ENCODE measurements around the gene UQCC2.

Gene UQCC2

DNA sequence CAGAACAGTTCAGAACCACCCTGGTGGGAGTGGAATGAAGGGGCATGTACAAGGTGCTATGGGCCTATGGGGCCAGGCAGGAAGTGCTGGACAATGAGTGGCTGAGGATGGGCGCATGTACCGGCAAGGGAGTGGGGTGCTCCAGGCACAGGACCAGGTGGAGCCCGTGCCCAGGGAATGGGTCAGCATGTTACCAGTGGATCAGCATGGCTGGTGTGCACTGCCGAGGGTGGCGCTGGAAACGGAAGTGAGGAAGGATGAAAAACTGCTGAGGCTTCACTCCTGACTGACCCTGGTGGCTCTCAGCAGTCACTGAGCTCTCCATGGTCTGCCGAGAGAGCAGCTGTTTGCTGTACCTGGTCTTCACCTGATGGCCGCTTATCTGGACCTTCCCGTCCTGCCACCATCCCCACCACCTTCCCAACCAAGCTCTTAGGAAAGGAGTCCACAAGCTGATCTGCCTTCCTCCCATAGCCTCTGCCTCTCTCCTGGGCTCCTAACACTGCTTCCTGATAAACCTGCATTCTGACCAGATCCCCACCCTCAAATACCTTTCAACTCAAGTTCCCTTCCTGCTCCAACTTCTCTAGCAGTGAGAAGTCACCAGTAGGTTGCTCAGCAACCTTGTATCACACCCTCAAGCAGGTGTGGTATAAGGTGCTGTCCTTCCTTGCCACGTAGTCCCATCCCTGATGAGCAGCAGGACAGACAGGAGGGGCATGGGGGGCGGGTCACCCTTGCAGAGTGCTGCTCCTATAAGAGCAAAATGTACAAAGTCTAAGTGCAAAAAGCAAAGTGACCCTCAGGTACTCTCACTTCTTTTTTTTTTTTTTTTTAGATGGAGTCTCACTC, 7.1 kb downstream of the UQCC2 start:
- Mint-ChIP-seq H3K4me1 (peaks cover 6% of the 10 kb centered on the region), H3K4me3 (no peak overlapping the region), H3K36me3 (ENCODE audit: insufficient read depth) (peaks cover 4% of the 10 kb centered on the region), H3K27me3 (no peaks in the 10 kb centered on the region), H3K27ac (ENCODE audit: low read depth) (no peak overlapping the region), H3K9me3 (no peaks in the 10 kb centered on the region)
- no peak for DNase-seq (ENCODE audit: low spot score in 2 of 2)
- no peak for ATAC-seq (replicated peaks; ENCODE audit: extremely low read depth, poor library complexity, severe bottlenecking)

DNA sequence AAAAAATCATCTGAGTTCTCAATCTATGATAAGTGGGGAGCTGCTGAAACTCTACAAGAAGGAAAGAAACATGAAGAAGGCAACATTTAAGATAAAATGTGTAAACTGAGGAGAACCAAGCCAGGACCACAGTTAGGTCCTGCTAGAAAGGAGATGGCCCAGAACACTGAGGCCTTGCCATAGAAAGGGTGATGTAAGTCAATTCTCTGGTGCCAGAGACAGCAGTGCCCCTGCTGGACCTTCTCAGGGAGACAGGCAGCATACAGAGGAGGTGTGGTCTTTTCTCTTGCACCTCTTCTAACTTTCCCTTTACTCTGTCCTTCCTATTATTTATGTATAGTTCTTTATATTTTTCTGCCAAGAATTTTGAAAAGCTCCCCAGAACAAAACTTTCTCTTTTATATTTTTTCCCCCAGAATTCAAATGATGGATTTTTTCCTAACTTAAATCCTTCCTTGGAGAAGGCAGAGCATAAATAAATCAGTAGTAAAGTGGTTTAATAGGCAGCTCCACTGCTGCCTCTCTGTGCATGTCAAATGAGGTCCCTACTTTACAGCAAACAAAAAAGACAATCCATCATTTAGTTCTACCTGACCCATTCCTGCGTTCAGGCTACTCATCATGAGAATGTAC, 9.0 kb downstream of the UQCC2 start:
- Mint-ChIP-seq H3K4me1 (peaks cover 6% of the 10 kb centered on the region), H3K4me3 (no peak overlapping the region), H3K27ac (ENCODE audit: low read depth) (no peak overlapping the region), H3K36me3 (ENCODE audit: insufficient read depth) (peaks cover 6% of the 10 kb centered on the region), H3K9me3 (no peaks in the 10 kb centered on the region), H3K27me3 (no peaks in the 10 kb centered on the region)
- DNase-seq (ENCODE audit: low spot score in 2 of 2) (no peak), ATAC-seq (replicated peaks; ENCODE audit: extremely low read depth, poor library complexity, severe bottlenecking) (no peak)

DNA sequence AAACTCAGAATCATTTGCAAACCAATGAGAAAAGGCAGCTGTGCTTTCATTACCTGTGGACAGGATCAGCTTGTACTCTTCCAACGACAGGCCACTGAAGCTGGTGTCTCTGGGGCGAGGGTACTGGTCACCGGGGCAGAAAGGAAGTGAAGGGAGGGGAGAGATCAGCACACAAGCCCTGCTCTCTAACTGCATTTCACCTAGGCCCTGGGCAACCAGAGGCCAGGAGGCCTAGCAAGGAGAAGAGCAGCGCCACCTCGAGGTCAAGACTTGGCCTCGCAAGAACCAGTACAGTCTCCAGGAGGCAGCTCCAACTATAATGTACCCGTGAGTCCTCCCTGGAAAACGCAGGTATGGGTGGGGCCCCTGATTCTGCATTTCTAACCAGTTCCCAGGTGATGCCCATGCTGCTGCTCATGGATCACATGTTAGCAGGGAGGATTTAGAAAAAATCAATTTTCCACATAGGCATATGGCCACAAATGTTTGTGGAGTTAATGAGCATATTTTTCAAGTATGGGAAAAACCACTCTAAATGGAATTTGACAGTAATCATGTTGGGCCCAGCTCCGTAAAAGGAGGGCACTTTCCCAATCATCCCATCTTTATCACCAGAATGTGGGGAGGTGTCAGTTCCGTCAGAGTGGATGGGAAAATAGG, 11.0 kb downstream of the UQCC2 start:
- peak; percentile 36 to 50 for DNase-seq (ENCODE audit: low spot score in 2 of 2)
- H3K4me1 Mint-ChIP-seq, result no peaks in the 10 kb centered on the region
- H3K27me3 Mint-ChIP-seq, result no peaks in the 10 kb centered on the region
- H3K4me3 Mint-ChIP-seq, result no peak overlapping the region
- ATAC-seq (replicated peaks; ENCODE audit: extremely low read depth, poor library complexity, severe bottlenecking), result peak; percentile 56
- no peaks in the 10 kb centered on the region for H3K9me3 Mint-ChIP-seq
- peaks cover 11% of the 10 kb centered on the region for H3K36me3 Mint-ChIP-seq (ENCODE audit: insufficient read depth)
- H3K27ac Mint-ChIP-seq (ENCODE audit: low read depth), result no peak overlapping the region

DNA sequence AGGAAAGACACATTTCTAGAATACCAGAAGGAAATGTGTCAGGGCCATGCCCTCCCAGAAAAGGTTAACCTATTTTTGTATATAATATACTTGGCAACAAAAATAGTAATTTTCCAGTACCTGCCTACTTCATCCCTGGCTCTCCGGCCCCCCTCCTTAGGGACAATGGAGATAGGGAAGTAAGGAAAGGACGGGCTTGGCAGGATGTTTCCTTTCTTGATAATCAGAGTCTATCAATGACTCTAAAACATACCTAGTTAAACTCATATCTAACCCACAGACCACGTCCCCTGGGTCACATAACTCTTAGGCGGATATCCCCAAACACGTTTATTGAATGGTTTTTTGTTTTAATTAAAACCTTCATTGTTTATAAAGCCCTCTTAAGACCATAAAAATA, 11.8 kb downstream of the UQCC2 start:
- H3K36me3 Mint-ChIP-seq (ENCODE audit: insufficient read depth), result peaks cover 11% of the 10 kb centered on the region

DNA sequence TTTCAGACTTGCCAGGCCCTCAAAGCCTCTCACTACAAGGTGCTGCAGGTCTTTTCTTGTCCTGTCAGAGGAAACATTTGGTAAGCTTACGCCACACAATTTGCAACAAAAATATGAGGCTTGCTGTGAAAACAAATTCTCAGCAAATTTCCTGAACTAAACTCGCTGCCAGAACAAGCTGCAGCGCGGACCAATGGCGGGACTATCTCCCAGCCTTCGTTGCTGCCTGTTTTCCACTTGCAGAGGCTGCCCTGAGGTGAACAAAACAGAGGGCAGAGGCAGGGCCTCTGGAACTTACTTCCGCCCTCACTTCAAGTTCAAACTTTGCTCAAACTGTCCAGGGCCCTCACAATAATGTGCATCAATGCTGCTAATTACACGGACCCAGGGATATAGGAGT, 12.4 kb downstream of the UQCC2 start:
- no peaks in the 10 kb centered on the region for H3K27me3 Mint-ChIP-seq
- H3K9me3 Mint-ChIP-seq, result no peaks in the 10 kb centered on the region
- no peak overlapping the region for H3K27ac Mint-ChIP-seq (ENCODE audit: low read depth)
- H3K4me1 Mint-ChIP-seq, result no peaks in the 10 kb centered on the region
- H3K36me3 Mint-ChIP-seq (ENCODE audit: insufficient read depth), result peaks cover 12% of the 10 kb centered on the region
- no peak for ATAC-seq (replicated peaks; ENCODE audit: extremely low read depth, poor library complexity, severe bottlenecking)
- H3K4me3 Mint-ChIP-seq, result no peak overlapping the region
- DNase-seq (ENCODE audit: low spot score in 2 of 2), result no peak

More for the DNA sequence above, 11.8 kb downstream of the UQCC2 start:
- ATAC-seq (replicated peaks; ENCODE audit: extremely low read depth, poor library complexity, severe bottlenecking) (no peak), DNase-seq (ENCODE audit: low spot score in 2 of 2) (no peak)
- Mint-ChIP-seq H3K27me3 (no peaks in the 10 kb centered on the region), H3K9me3 (no peaks in the 10 kb centered on the region), H3K4me3 (no peak overlapping the region), H3K27ac (ENCODE audit: low read depth) (no peak overlapping the region), H3K4me1 (no peaks in the 10 kb centered on the region)

DNA sequence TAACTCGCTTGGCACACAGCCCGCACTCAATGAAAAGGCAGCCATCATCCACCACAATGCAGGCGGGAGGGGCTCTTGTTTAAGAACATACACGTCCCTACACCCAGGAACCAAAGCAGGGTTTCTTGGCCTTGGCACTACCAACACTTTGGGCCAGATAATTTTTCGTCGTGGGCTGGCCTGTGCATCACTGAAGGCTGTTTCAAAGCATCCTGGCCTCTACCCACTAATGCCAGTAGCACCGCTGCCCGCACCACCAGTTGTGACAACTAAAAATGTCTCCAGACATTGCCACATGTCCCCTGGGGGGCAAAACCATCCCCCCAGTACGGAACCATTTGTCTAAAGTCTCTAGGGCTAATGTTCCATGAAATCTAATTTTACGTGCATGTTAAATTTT, 13.0 kb downstream of the UQCC2 start:
- Mint-ChIP-seq H3K27ac (ENCODE audit: low read depth) (no peak overlapping the region), H3K9me3 (no peaks in the 10 kb centered on the region), H3K27me3 (no peaks in the 10 kb centered on the region), H3K4me1 (no peaks in the 10 kb centered on the region), H3K36me3 (ENCODE audit: insufficient read depth) (peaks cover 12% of the 10 kb centered on the region), H3K4me3 (no peak overlapping the region)
- no peak for ATAC-seq (replicated peaks; ENCODE audit: extremely low read depth, poor library complexity, severe bottlenecking)
- DNase-seq (ENCODE audit: low spot score in 2 of 2), result no peak

DNA sequence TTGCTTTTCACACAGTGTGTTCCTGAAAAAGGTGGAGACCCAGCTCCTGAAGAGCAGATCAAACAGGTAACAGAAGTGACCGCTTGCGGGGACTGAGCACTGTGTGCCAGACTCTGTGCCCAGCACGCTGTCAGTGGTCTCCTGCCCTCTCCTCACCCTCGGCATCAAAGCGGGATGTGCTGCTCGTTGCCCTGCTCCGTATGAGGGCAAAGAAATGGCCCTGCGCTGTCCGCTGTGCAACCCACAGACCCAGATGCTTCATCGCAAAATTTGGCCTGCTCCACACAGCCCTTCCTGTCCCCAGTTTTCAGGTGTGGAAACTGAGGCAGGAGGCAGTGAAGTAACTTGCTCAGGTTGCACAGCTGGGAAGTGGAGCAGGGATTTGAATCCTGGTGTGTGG, 13.7 kb downstream of the UQCC2 start:
- Mint-ChIP-seq H3K4me1 (peaks cover 2% of the 10 kb centered on the region), H3K27me3 (no peaks in the 10 kb centered on the region), H3K4me3 (no peak overlapping the region), H3K27ac (ENCODE audit: low read depth) (no peak overlapping the region), H3K36me3 (ENCODE audit: insufficient read depth) (peaks cover 16% of the 10 kb centered on the region), H3K9me3 (no peaks in the 10 kb centered on the region)
- no peak for ATAC-seq (replicated peaks; ENCODE audit: extremely low read depth, poor library complexity, severe bottlenecking)
- DNase-seq (ENCODE audit: low spot score in 2 of 2), result no peak

DNA sequence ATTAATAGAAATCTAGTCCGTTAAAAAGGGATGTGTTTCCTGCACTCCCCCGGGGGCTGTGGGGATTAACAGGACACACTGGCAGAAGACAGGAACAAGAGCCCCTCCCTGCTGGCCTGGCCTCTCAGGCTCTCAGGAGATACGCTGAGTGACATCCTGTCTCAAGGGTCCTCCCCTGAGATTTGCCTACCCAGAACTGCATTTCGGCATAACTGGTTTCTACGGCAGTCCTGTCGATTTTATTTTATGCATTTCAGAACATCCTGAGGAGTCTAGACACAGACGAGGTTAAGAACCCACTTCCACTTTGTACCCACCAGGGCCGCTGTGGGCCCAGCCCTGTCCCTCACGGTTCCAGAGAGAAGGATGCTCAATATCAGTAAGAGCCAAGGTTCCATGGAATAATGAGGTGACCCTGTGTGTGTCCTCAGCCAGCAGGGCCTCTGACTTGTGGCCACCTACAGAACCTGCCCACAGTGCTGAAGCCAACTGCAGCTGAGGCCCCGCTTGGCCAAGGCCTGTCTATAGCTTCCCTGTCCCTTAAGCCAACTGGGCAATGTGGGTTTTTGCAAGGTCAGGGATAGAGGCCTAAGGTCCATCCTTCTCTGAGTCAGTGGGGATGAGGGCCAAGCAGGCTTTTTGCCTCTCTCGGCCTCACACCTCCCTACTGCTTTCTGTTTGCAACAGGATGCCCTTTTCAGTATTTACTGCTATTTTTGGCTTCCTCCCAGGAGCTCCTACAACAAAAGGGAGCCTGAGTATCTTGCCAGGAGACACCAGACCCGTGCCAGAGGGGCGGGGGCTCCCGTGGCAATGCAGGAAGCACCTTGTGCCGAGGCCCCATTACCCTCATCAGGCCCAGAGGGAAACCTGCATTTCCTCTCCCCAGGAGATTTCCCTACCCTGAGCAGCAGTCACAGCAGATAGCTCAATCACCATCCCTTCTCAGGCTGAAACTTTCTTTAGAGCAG, 14.7 kb downstream of the UQCC2 start:
- Mint-ChIP-seq H3K4me1 (peaks cover 12% of the 10 kb centered on the region), H3K27me3 (no peaks in the 10 kb centered on the region), H3K4me3 (peak overlapping the region; percentile 9), H3K36me3 (ENCODE audit: insufficient read depth) (peaks cover 16% of the 10 kb centered on the region), H3K9me3 (no peaks in the 10 kb centered on the region), H3K27ac (ENCODE audit: low read depth) (peak overlapping the region; percentile 59)
- ATAC-seq (replicated peaks; ENCODE audit: extremely low read depth, poor library complexity, severe bottlenecking) (peak; percentile 16), DNase-seq (ENCODE audit: low spot score in 2 of 2) (no peak)

DNA sequence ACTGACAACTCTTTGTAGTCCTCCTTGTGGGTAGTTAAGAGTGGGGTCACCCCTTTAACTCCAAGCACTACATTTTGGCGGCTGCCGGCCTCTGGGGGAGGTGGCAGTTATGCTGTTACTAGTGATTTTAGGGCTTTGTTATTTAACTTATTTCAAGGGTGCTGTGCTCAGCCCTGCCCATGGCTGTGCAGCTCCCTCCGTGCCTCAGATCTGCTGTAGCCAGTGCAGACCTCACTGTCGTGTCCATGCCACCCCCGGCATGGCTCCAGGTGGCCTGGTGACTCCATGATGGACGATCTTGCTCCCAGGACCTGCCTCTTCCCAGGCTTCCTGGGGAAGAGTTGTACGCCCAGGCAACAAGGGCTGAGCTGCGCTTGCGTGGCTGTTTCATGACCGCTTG, 15.4 kb downstream of the UQCC2 start:
- H3K4me3 Mint-ChIP-seq, result peak overlapping the region; percentile 9
- DNase-seq (ENCODE audit: low spot score in 2 of 2), result no peak
- H3K27ac Mint-ChIP-seq (ENCODE audit: low read depth), result peak overlapping the region; percentile 59
- H3K27me3 Mint-ChIP-seq, result no peaks in the 10 kb centered on the region
- ATAC-seq (replicated peaks; ENCODE audit: extremely low read depth, poor library complexity, severe bottlenecking), result no peak
- H3K4me1 Mint-ChIP-seq, result peaks cover 18% of the 10 kb centered on the region
- H3K36me3 Mint-ChIP-seq (ENCODE audit: insufficient read depth), result peaks cover 18% of the 10 kb centered on the region
- no peaks in the 10 kb centered on the region for H3K9me3 Mint-ChIP-seq

DNA sequence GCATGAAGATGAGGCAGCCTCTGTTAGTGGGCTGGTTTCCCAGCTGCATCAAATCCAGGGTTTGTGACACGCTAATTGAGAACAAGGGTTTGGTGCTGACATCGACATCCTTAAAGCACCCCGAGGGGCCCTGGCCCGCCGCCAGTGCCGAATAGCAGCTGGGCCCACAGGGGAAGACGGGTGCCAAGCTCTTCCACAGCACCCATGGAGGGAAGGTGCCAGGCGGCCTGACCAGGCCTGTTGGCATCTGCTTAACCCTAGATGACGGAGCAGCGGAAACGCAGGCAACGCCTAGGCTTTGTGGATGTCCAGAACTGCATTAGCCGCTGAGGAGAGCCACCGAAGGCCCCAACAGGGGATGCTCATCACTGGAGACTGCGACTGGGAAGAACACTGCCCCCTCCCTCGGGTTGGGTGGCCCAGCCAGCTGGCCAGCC, 16.0 kb downstream of the UQCC2 start:
- H3K27me3 Mint-ChIP-seq, result no peaks in the 10 kb centered on the region
- H3K4me1 Mint-ChIP-seq, result peaks cover 18% of the 10 kb centered on the region
- peaks cover 21% of the 10 kb centered on the region for H3K36me3 Mint-ChIP-seq (ENCODE audit: insufficient read depth)
- peak overlapping the region; percentile 71 for H3K27ac Mint-ChIP-seq (ENCODE audit: low read depth)
- no peak for DNase-seq (ENCODE audit: low spot score in 2 of 2)
- no peak overlapping the region for H3K4me3 Mint-ChIP-seq
- H3K9me3 Mint-ChIP-seq, result no peaks in the 10 kb centered on the region
- no peak for ATAC-seq (replicated peaks; ENCODE audit: extremely low read depth, poor library complexity, severe bottlenecking)

DNA sequence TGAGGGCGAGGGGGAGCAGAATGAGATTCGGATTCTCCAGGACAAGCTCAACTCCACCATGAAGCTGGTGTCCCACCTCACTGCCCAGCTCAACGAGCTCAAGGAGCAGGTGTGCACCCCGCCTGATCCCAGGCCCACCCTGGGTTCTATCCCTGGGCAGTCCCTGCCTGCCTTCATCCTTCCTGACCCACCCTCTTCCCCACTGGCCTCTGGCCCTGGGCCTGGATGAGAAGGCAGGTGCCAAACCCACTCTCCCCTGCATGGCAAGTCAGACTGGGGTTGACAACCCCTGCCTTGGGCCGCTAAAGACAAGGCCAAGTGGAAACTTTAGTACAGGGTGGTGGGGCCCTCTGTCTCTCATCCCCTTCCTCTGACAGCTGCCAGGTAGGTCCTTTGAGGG, 16.5 kb downstream of the UQCC2 start:
- Mint-ChIP-seq H3K36me3 (ENCODE audit: insufficient read depth) (peaks cover 21% of the 10 kb centered on the region), H3K4me1 (peaks cover 18% of the 10 kb centered on the region), H3K27me3 (no peaks in the 10 kb centered on the region), H3K4me3 (peak overlapping the region; percentile 31), H3K27ac (ENCODE audit: low read depth) (peak overlapping the region; percentile 71), H3K9me3 (no peaks in the 10 kb centered on the region)
- no peak for ATAC-seq (replicated peaks; ENCODE audit: extremely low read depth, poor library complexity, severe bottlenecking)
- no peak for DNase-seq (ENCODE audit: low spot score in 2 of 2)

DNA sequence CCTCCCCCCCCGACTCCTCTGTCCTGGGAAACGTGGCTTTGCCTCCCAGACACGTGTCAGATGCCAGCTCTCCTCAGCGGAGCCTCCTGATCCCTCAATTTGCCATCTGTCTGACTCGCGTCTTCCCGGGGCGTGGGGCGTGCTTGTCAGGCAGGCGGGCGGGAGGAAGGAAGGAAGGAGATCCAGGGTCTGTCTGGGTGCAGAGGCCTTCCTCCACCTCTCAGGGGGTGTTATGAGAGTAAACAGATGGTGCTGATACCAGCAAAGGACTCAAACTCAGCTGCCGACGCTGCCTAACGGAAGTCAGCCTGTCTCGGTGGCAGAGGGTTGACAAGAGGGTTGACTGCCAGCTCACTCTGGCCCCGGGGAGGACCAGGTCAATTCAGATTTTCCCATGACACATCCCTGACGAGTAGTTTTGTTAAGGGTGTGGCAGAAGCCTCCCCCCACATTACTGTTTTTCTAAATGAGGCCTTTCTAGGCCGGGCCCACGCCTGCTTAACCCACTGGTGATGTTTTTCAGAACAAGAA, 17.0 kb downstream of the UQCC2 start:
- Mint-ChIP-seq H3K4me3 (peak overlapping the region; percentile 31), H3K27me3 (no peaks in the 10 kb centered on the region), H3K27ac (ENCODE audit: low read depth) (peak overlapping the region; percentile 71), H3K4me1 (peaks cover 18% of the 10 kb centered on the region), H3K36me3 (ENCODE audit: insufficient read depth) (peaks cover 24% of the 10 kb centered on the region), H3K9me3 (no peaks in the 10 kb centered on the region)
- DNase-seq (ENCODE audit: low spot score in 2 of 2), result no peak
- peak; percentile 40 for ATAC-seq (replicated peaks; ENCODE audit: extremely low read depth, poor library complexity, severe bottlenecking)
